Ishikawa (cell line): ENCODE data around the gene MAST4.

Source experiments
- CEBPB ChIP-seq: IDR thresholded peaks from 2 replicates; pipeline ENCODE4 v1.6.1; 2012
- CREB1 ChIP-seq: IDR thresholded peaks from 2 replicates; pipeline ENCODE4 v1.6.1; 2012; ENCODE audit warnings: low read depth
- EGR1 ChIP-seq: IDR thresholded peaks from 2 replicates; pipeline ENCODE4 v1.6.1; 2012
- EP300 ChIP-seq: IDR thresholded peaks from 2 replicates; pipeline ENCODE4 v1.6.1; 2012; ENCODE audit warnings: borderline replicate concordance
- FOXM1 ChIP-seq: IDR thresholded peaks from 2 replicates; pipeline ENCODE4 v1.6.1; 2012; ENCODE audit warnings: low read depth, borderline replicate concordance
- NFIC ChIP-seq: IDR thresholded peaks from 2 replicates; pipeline ENCODE4 v1.6.1; 2012
- RAD21 ChIP-seq: IDR thresholded peaks from 2 replicates; pipeline ENCODE4 v1.6.1; 2012; ENCODE audit warnings: low read depth
- TAF1 ChIP-seq: IDR thresholded peaks from 2 replicates; pipeline ENCODE4 v1.6.1; 2012; ENCODE audit warnings: low read depth, mild to moderate bottlenecking
- TCF12 ChIP-seq: IDR thresholded peaks from 2 replicates; pipeline ENCODE4 v1.6.1; 2012; ENCODE audit warnings: low read depth
- TEAD4 ChIP-seq: IDR thresholded peaks from 2 replicates; pipeline ENCODE4 v1.6.1; 2012
- USF1 ChIP-seq: IDR thresholded peaks from 2 replicates; pipeline ENCODE4 v1.6.1; 2012
- YY1 ChIP-seq: IDR thresholded peaks from 2 replicates; pipeline ENCODE4 v1.6.1; 2012; ENCODE audit warnings: low read depth
- ZBTB7A ChIP-seq: IDR thresholded peaks from 2 replicates; pipeline ENCODE4 v1.6.1; 2012; ENCODE audit warnings: low read depth
- TF ChIP-seq, protein P1 (sequence below): IDR thresholded peaks from 2 replicates; pipeline ENCODE4 v1.6.1; 2012; ENCODE audit warnings: low read depth, mild to moderate bottlenecking
- TF ChIP-seq, protein P2 (sequence below): IDR thresholded peaks from 2 replicates; pipeline ENCODE4 v1.6.1; 2012

Gene MAST4

GRCh38 chr5:67173959-67174358 is 577.8 kb downstream of the MAST4 start:
- TF ChIP-seq, protein P1, sequence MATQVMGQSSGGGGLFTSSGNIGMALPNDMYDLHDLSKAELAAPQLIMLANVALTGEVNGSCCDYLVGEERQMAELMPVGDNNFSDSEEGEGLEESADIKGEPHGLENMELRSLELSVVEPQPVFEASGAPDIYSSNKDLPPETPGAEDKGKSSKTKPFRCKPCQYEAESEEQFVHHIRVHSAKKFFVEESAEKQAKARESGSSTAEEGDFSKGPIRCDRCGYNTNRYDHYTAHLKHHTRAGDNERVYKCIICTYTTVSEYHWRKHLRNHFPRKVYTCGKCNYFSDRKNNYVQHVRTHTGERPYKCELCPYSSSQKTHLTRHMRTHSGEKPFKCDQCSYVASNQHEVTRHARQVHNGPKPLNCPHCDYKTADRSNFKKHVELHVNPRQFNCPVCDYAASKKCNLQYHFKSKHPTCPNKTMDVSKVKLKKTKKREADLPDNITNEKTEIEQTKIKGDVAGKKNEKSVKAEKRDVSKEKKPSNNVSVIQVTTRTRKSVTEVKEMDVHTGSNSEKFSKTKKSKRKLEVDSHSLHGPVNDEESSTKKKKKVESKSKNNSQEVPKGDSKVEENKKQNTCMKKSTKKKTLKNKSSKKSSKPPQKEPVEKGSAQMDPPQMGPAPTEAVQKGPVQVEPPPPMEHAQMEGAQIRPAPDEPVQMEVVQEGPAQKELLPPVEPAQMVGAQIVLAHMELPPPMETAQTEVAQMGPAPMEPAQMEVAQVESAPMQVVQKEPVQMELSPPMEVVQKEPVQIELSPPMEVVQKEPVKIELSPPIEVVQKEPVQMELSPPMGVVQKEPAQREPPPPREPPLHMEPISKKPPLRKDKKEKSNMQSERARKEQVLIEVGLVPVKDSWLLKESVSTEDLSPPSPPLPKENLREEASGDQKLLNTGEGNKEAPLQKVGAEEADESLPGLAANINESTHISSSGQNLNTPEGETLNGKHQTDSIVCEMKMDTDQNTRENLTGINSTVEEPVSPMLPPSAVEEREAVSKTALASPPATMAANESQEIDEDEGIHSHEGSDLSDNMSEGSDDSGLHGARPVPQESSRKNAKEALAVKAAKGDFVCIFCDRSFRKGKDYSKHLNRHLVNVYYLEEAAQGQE, result no peak
- no peak for TF ChIP-seq TEAD4
- TF ChIP-seq, protein P2, sequence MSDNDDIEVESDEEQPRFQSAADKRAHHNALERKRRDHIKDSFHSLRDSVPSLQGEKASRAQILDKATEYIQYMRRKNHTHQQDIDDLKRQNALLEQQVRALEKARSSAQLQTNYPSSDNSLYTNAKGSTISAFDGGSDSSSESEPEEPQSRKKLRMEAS, result no peak
- TF ChIP-seq YY1, result no peak
- no peak for TF ChIP-seq USF1
- no peak for TF ChIP-seq TAF1
- no peak for TF ChIP-seq CREB1
- no peak for TF ChIP-seq EP300
- TF ChIP-seq TCF12, result no peak
- no peak for TF ChIP-seq RAD21

GRCh38 chr5:67176936-67177335 is 580.7 kb downstream of the MAST4 start:
- no peak for TF ChIP-seq NFIC
- no peak for TF ChIP-seq EGR1
- TF ChIP-seq, protein P1, result no peak
- no peak for TF ChIP-seq RAD21
- TF ChIP-seq TCF12, result no peak
- TF ChIP-seq FOXM1, result no peak
- TF ChIP-seq, protein P2, result no peak
- no peak for TF ChIP-seq TEAD4
- no peak for TF ChIP-seq CEBPB
- TF ChIP-seq TAF1, result no peak
- TF ChIP-seq EP300, result no peak

DNA sequence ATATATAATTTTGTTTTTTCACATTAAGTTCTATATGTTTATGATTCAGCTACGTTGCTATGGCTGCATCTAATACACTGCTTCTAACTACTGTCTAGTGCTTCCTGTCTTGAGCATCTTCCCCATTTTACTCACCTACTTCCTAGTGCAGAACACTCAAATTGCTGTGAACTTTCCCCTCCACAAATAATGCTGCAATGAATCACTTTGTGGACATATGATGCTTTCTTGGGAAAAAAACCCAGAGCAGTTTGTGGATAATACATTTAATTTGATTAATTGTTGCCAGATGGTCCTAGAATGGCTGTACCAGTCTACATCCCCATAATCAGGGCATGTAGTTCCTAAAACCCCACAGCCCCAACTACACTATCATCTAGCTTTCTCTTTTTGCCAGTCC is 581.9 kb downstream of the MAST4 start:
- TF ChIP-seq, protein P2, result no peak
- TF ChIP-seq NFIC (no peak), CREB1 (no peak), TEAD4 (no peak), EP300 (no peak), TCF12 (no peak), EGR1 (no peak), CEBPB (no peak), ZBTB7A (no peak)
- TF ChIP-seq, protein P1, result no peak

GRCh38 chr5:67178966-67179365 is 582.8 kb downstream of the MAST4 start:
- no peak for TF ChIP-seq CEBPB
- TF ChIP-seq EP300, result no peak
- TF ChIP-seq NFIC, result no peak
- TF ChIP-seq, protein P1, result no peak
- no peak for TF ChIP-seq YY1
- TF ChIP-seq FOXM1, result no peak
- no peak for TF ChIP-seq EGR1
- TF ChIP-seq USF1, result no peak
- TF ChIP-seq ZBTB7A, result no peak
